DMS53 treated with DMSO at 0.1 percent for 48 hours (cell line): ENCODE data around the gene TMEM117.
"Not testable (repeated sequence)": the region's sequence is repeated elsewhere in the genome, so short reads cannot be mapped to it uniquely, and the experiment has no call there.

Source experiments
- DNase-seq: peaks from one replicate; lab custom pipeline; 2025; ENCODE audit not compliant: unreplicated experiment; lab: John Stamatoyannopoulos, UW

TMEM117 gene

DNA sequence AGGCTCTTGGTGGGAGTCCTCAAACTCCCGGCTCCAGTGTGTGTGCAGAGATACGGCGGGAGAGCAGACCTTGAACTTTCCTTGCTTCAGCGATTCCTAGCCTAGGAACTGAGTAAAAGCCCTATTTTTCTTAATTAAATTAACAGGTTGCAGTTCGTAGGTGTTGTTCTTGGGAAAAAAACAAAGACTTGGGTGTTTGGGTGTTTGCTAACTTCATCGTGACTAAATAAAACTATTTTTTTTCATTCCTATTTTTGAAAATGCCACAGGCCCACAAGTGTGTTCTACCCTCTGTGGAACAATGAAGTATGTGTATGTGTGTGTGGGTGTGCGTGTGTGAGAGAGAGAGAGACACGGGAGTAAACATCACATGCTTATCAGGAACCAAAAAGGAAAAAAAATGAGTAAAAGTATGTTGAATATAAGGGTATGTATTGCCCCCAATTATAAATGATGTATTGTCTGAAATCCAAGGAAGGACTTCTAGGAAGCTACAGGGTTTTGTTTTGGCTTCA lies 651 bp downstream of the TMEM117 start:
- DNase-seq: peak; percentile 86

DNA sequence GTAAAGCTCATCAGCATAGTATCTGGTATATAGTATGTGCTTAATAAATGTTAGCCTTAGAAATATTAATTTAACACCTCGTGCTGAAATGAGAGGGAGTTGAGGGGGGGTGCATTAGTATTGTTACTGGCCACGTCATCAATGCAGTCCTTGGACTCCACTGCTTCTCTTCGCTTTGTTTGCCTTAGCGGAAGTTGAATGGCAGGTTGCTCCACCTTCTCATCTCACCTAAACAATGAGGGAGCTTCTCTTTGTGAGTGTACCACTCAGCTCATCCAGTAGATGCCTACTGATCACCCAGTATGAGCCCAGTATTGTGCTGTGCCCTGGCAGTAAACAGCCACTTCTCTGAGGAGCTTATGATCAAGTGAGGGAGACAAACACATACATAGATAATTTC lies 4.5 kb downstream of the TMEM117 start:
- DNase-seq: no peak

DNA sequence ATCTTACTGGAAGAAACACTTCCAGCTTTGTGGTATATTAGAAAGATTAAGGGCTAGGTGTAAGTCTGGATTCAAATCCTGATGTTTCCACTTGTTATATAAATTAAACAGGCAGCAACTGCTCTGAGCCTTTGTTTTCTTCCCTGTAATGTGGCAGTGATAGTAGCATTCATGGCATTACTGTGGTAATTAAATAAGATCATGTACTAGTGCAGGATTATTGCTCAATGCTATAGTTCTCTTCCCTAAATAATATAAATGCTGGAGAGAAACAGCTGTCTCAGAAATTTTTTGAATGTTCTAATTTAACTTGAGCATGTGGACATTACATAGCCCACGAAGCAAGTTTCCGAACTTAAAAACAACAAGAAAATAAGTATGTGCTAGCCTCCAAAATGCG lies 5.4 kb downstream of the TMEM117 start:
- DNase-seq: no peak

DNA sequence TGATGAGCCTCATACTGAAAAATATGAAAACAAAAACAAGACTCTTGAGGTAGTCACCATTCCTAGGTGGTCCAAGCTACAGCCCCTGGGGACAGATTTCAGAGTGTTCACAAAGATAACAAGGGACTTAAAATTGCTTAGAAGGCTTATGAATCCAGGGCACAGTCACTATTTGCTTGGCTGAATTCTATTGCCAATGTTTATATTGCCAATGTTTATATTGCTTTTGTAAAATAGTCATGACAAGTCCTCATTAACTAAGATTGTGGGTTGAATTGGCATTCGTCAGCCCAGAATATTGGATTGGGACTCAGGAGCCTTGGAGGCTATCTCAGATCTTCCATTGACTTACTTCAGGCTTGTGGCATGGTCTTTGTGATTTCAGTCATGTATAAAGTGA lies 6.4 kb downstream of the TMEM117 start:
- DNase-seq: no peak

DNA sequence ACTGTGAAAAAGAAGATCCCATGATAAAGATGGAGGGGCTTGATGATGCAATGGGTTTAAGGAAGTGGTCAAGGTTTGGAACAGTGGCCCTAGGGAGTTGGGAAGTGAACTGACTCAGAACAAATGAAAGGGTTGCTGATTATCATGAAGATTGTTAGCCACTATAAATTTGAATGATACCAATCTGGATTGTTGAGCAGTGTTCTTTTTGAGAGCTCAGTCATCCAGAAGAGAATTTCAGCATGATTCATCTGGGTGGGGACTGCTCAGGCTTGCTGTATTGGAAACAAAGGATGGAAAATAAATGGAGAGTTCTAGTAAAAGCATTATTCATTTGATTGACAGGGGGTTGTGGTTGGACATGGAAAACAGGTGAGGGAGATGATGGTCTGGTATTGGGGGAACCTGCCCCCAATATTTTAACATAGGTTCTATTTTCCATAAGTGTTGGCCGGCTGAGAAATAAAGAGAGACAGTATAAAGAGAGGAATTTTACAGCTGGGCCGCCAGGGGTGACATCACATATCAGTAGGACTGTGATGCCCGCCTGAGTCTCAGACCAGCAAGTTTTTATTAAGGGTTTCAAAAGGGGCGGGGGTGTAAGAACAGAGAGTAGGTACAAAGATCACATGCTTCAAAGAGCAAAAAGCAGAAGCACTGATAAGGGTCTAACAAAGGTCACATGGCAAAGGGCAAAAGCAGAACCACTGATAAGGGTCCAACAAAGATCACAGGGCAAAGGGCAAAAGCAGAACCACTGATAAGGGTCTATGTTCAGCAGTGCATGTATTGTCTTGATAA lies 11.7 kb downstream of the TMEM117 start:
- not testable (repeated sequence) for DNase-seq

DNA sequence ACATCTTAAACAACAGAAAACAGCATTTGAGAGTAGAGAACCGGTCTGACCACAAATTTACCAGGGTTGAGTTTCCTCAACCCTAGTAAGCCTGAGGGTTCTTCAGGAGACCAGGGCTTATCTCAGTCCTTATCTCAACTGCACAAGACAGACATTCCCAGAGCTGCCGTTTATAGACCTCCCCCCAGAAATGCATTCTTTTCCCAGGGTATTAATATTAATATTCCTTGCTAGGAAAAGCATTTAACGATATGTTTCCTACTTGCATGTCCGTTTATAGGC lies 12.3 kb downstream of the TMEM117 start:
- no peak for DNase-seq

DNA sequence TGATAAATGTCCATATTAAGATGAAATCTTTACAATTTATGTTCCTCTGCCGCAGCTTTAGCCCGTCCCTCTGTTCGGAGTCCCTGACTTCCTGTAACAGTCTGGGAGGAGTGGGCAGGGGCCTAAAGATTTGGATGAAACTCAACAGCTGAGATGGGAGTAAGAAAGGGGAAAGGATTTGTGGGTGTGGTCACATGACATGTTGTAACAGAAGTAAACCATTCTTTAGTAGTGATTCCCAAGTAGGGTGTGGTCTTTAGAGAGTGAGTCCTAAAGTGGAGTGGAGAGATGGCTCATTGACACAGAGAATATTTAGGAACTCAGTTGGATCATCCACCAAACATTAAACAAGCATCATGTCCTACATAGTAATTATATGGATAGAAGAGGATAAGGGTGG lies 12.9 kb downstream of the TMEM117 start:
- no peak for DNase-seq

DNA sequence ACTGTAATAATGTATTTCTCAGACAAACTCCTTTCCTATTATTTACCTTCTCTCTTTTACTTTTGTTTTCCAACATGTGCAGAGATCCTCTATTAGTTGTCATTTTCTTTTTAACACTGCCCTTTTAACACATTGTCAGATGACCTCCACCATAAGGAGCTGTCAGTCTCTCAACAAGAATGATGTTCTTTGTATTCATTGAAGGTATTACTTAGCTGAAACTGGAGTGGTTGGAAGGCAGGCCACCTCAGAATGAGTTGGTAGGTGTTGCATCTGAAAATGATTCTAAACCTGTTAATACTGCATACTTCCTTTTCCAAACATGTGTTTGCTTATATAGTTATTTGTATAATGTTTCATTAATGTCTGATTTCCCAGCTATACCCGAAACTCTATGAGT lies 16.9 kb downstream of the TMEM117 start:
- DNase-seq: no peak

DNA sequence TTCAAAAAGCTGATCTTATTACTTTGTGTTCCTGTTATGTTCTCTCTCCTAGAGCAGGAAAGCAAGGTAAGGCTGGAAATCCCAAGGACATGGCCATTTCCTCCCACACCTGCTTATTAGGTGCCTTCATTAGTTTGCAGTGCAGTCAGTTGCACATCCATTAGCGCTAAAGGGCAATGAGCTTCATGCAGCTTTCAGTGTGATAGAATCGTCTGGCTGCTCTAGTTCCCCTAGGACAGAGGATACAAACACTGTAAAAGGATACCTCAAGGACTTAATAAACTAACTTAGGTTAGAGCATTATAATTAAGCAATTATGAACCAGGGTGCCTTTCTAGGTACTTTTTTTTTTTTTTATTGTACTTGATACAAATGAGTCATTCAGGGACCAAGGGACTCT lies 21.1 kb downstream of the TMEM117 start:
- no peak for DNase-seq

DNA sequence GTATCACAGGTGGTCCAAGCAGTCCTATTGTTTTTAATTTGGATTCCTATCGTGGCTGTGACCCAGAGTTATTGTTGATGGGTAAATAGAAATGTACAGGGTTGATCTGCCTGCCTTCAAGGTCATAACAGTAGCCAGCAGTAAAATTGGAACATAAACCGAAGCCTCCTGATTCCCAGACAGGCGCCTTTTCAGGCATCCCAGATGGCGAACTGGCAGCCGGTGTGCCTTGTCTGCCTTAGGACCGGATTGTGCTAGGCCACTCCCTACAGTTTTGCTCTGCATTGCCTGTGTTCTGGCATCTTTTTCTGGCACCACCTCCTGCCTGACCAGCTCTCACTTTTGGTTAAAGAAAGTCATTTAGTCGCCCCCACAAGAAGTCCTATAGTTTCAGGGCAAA lies 22.2 kb downstream of the TMEM117 start:
- DNase-seq: no peak

DNA sequence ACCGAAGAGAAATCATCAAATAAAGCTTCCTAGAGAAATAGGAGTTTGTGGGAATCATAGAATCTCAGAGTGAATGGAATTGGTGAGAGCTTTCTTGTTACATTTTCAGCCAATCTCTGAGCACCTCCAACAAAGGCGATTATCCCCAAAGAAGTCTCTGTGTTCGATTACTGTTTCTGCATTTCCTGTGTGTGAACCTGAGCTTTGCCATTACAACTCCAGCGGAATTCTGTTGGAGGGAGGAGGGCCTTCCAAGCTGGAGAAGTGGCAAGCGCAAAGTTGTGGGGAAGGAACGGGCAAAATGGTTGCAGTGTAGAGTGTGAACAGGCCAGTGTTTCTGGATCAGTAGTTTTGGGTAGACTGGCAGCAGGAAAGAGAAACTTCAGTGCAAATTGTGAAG lies 23.1 kb downstream of the TMEM117 start:
- no peak for DNase-seq

DNA sequence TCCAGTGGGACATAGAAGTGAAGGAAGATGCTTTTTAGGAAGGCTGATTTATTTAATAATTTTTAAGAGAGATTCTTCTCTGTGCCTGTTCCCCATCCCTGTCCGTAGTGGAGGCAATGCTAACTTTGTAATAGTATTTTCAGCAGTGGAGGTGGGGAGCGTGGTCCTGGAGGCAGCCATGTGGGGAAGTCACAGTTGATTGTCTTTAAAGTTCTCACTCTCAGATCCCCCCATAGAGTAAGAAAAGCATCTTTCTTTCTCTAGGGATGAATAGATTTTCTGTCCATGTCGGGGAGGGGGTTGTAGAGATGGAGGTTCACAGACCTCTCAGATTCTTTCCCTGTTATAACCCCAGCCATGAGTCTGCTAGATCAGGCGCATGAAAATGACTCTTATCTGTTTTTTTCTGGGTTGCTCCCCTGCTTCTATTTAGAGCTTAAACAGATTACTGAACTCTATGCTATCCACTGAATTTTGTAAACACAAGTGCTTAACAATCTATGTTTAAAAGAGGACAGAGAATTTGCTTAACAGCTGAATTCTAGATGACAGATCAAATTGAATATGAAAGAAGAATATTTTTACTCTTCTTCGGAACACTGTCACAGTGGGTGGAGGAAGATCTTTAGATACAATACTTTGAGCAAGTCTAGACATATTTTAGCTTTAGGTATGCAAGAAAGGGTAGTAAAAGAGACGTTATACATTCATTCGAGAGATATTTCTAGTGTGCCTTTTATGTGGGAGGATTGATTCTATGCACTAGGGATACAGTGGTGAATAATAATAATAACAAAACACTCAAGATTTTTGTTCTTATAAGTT lies 25.3 kb downstream of the TMEM117 start:
- DNase-seq: no peak

DNA sequence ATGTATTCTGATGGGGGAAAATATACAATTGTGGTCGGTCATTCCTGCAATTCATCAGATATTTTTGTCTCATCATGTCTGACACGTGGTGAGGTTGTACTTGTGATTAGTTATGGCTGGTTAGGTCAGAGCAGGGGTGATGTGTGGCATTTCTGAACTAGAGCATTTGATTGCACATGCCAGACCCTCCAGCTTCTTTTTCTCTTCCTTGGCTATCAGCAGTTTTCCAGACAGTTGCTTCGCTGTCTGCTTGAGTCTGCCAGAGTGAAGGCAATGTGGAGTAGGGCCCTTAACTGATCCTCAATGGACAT lies 25.9 kb downstream of the TMEM117 start:
- no peak for DNase-seq

DNA sequence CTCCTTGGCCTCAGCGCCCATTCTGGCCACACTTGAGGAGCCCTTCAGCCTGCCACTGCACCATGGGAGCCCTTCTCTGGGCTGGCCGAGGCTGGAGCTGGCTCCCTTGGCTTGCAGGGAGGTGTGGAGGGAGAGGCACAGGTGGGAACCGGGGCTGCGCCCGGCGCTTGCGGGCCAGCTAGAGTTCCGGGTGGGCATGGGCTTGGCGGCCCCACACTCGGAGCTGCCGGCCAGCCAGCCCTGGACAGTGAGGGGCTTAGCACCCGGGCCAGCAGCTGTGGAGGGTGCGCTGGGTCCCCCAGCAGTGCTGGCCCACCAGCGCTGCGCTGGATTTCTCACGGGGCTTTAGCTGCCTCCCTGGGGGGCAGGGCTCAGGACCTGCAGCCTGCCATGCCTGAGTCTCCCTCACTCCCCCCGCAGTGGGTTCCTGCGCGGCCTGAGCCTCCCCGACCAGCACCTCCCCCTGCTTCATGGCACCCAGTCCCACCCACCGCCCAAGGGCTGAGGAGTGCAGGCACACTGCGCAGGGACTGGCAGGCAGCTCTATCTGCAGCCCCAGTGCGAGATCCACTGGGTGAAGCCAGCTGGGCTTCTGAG lies 28.0 kb downstream of the TMEM117 start:
- no peak for DNase-seq

DNA sequence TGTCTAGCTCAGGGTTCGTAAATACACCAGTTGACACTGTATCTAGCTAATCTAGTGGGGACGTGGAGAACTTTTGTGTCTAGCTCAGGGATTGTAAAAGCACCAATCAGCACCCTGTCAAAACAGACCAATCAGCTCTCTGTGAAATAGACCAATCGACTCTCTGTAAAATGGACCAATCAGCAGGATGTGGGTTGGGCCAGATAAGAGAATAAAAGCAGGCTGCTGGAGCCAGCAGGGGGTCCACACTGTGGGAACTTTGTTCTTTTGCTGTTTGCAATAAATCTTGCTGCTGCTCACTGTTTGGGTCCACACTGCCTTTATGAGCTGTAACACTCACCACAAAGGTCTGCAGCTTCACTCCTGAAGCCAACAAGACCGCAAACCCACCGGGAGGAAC lies 28.7 kb downstream of the TMEM117 start:
- DNase-seq: not testable (repeated sequence)

DNA sequence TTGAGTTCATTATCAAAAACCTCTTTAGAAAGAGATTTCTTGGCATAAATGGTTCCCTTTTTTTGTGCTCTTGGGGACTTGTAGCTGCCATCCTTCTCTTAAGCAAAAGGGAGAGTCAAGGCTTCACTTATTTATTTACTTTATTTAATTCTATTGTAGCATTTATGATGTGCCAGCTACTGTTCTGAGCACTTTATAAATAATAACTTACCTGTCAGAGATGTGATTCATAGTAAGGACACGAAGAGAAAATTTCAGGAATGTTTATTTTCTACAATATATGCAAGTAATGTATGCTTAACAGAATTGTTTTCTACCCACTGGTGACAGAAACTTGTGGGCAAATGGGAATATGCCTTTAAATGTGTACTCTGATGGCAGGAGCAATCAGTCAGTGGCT lies 33.3 kb downstream of the TMEM117 start:
- DNase-seq: no peak

DNA sequence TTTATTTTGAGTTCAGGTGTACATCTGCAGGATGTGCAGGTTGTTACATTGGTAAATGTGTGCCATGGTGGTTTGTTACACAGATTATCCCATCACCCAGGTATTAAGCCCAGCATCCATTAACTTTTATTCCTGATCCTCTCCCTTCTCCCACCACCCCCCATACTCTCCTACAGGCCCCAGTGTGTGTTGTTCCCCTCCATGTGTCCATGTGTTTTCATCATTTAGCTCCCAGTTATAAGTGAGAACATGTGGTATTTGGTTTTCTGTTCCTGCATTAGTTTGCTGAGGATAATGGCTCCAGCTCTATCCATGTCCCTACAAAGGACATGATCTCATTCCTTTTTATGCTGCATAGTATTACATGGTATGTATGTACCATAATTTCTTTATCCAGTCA lies 33.9 kb downstream of the TMEM117 start:
- DNase-seq: not testable (repeated sequence)

DNA sequence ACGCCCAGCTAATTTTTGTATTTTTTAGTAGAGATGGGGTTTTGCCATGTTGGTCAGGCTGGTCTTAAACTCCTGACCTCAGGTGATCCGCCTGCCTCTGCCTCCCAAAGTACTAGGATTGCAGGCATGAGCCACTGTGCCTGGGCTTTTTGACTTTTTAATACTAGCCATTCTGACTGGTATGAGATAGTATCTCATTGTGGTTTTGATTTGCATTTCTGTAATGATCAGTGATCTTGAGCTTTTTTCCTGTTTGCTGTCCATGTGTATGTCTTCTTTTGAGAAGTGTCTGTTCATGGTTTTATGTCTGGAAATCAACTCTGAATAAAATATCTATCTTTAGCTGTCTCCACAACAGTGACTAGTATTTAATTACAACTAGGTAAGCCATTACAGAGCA lies 35.4 kb downstream of the TMEM117 start:
- not testable (repeated sequence) for DNase-seq

DNA sequence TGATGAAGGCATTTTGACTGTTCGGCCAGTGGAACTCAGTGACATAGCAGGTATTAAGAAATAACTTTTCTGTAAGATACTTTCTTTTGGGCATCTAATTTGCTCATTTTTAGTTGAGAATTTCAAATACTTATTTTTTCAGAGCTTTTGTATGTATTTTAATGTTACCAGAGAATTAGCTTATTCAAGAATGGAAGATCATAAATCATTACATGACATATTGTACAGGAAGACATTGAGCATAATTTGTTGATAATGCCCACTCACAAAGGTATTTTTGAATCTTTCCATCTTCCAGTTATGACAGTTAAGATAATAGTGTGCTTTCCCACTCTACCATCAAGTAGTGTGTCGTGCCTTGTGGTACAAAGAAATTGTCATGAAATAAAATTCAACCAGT lies 36.5 kb downstream of the TMEM117 start:
- no peak for DNase-seq

DNA sequence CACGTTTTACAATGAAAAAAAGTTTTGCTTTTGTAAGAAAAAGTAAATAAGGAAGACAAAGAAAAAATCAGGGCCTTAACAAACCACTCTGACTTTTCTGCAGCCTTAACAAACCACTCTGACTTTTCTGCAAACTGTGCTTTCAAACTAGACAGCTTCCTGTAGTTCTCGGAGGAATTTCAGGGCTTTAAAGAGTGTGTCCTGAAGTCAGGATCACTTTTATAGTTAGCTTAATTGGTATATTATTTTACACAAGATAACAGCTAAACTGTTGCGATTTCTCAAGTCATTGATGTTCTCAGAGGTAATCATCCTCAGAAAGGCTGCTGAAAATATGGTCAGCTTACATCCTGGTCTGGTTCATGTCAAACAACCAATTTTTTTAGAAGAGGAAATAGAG lies 42.2 kb downstream of the TMEM117 start:
- DNase-seq: no peak

DNA sequence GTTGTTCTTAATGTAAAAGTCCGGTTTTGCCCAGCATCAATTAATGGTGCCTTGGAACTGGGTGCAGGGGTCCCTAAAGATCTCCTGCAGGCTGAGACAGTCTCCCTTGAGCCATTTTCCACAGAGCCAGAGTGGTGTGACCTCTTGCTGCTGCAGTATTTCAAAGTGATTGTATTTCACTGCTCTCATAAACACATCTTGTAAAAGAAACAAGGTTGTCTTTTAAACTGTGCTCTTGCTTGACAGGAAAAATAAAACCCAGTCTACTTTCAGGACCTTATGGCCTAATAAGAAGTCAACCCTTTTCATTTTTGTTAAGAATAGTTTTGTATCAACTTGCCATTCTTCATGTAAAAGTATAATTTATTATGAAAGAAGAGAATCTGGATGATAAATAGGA lies 44.7 kb downstream of the TMEM117 start:
- DNase-seq: no peak

DNA sequence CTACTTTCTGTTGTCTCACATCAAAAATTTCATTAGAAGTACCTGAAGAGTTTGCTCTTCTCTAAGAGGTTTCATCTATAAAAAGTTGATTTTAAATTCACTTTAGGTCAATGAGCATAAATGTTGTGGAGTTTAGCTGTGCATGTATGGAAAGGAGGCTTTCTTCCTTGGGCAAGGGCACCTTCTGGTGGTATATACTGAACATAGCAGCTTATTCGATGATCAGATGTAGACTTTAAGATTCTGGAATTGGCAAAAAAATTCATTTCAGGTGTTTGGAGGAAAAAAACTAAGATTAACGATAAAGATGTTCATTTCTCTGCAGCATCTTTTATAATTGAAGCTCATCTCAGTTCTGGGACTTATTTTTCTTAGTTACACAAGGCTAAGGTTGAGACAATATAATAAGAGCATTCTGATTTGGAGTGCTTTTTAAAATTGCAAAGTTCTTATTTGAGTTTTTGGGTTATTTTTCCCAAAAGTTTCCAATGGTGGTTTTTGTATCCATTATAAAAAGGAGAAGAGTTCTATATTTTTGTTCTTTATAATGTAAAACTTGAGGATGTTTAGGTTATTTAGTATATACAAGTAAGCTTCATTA lies 46.8 kb downstream of the TMEM117 start:
- DNase-seq: peak; percentile 85
